ENCODE data around the gene FADS1.

Gene FADS1

GRCh38 chr11:61827571-61828378 is 11.0 kb upstream of the FADS1 start, which contains the start of gene FADS2:
TSS of gene FADS2 (plus strand) at chr11:61828300. CDS start at chr11:61828391, 91 bp downstream.
- DNase-seq (ENCODE audit: low read depth in 2 of 2), result peak; percentile 32 to 76

DNA sequence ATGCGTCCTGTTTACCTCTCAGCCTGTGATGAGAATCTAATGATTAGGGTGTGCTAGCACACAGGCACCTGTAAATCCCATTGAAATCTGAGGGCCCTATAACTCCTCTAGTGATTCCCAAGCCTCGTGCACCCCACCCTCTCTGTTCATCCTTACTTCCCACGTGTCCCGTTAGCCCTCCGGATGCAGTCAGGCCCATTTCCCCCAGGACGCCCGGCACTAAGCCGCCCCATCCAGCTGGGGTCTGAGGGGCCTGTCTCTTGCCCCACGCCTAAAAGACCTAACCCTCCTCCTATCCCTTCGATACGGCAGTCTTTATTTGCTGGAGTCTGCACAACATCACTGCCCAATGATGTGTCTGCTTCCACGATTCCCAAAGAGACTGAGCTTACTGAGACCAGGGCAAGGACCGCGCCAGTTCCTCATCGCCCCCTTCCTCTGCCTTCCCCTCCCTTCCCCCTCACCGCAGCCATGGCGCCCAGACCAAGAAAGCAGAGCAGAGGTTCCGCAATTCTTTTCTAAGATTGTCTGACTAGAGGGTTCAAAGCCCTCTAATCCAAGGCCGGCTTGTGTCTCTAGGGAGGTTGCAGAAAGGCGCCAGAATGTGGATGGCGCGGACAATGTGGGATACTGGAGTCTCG is 10.2 kb upstream of the FADS1 start:
- no peak for DNase-seq (ENCODE audit: low read depth in 2 of 2)

DNA sequence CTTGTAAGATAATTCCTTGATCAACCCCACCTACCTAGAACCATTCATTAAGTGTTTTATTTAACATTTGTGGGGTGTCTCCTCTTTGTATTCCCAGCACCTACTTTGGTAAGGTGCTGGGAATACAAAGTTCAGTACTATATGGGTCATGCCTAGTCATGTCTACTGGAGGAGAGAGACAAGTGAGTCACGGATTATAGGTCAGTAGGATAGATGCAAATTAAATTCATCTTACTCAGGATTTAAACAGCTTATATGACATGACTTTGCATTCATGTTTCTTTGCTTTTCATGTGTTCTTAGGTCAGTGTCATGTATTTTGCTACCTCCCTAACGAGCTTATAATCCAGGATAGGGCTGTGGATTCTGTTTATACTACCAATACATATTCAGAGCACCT is 3.4 kb upstream of the FADS1 start:
- DNase-seq (ENCODE audit: low read depth in 2 of 2), result no peak

- DNase-seq (ENCODE audit: low read depth in 2 of 2), result no peak
Measured at GRCh38 chr11:61817471-61818202, 834 bp upstream of the FADS1 start.

GRCh38 chr11:61815790-61816735 is 740 bp downstream of the FADS1 start:
- DNase-seq (ENCODE audit: low read depth in 2 of 2), result peak in 1 of 2 experiments; percentile 50

GRCh38 chr11:61814958-61815789 is 1.6 kb downstream of the FADS1 start:
- peak in 1 of 2 experiments; percentile 46 for DNase-seq (ENCODE audit: low read depth in 2 of 2)

GRCh38 chr11:61814247-61814957 is 2.4 kb downstream of the FADS1 start:
- DNase-seq (ENCODE audit: low read depth in 2 of 2), result no peak

- DNase-seq (ENCODE audit: low read depth in 2 of 2), result no peak
Measured at GRCh38 chr11:61812736-61813411, 3.9 kb downstream of the FADS1 start.

DNA sequence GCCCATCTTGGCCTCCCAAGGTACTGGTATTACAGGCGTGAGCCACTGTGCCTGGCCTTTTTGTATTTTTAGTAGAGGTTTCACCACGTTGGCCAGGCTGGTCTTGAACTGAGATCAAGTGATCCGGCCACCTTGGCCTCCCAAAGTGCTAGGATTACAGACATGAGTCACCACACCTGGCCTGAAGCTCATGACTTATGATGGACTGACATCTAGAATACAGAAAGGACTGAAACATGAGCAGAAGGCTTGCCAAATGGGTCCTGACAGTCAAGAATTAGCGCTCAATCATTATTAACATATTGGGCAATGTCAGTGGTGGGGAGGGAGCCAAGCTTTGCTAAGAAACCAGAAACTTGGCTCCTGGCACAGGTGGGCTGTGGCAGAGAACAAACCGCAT is 5.0 kb downstream of the FADS1 start:
- no peak for DNase-seq (ENCODE audit: low read depth in 2 of 2)

DNA sequence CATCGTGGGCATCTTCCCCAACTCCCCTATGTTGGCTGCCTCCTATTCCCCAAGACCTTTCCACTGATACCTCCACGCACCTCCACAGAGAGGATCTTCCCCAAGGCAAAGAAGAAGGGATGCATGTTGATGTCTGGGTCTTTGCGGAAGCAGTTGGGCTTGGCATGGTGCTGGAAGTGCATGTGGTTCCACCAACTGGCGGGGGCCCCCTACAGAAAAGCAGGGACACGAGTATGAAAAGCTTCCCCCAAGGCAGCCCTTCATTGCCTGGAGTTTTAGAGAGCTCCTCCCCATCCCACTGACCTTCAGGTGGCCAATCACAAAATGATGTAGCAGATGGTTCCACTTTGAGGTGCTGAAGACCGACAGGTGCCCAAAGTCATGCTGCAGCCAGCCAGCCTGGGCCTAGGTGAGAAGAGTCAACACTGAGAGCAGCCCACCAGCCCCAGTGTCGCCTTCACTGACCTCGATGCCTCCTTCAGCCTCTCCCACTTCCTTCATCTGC is 6.1 kb downstream of the FADS1 start:
- no peak for DNase-seq (ENCODE audit: low read depth in 2 of 2)

DNA sequence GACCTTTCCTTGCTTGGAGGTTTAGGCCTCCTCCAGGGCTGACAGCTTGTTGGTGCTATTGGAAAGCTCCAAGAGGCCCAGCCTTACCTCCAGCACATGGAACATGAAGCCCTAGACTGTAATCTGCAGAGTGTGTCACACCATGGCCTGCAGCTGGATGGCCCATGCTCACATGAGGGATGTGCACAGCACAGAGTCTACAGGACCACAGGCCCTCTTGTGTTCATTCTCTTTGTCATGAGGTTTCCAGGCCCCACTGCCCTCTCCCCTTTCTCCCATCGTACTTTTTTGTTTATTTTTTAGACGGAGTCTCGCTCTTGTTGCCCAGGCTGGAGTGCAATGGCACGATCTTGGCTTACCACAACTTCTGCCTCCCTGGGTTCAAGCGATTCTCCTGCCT is 10.0 kb downstream of the FADS1 start:
- no peak for DNase-seq (ENCODE audit: low read depth in 2 of 2)

- no peak for DNase-seq (ENCODE audit: low read depth in 2 of 2)
Measured at GRCh38 chr11:61805146-61805545, 11.7 kb downstream of the FADS1 start.

DNA sequence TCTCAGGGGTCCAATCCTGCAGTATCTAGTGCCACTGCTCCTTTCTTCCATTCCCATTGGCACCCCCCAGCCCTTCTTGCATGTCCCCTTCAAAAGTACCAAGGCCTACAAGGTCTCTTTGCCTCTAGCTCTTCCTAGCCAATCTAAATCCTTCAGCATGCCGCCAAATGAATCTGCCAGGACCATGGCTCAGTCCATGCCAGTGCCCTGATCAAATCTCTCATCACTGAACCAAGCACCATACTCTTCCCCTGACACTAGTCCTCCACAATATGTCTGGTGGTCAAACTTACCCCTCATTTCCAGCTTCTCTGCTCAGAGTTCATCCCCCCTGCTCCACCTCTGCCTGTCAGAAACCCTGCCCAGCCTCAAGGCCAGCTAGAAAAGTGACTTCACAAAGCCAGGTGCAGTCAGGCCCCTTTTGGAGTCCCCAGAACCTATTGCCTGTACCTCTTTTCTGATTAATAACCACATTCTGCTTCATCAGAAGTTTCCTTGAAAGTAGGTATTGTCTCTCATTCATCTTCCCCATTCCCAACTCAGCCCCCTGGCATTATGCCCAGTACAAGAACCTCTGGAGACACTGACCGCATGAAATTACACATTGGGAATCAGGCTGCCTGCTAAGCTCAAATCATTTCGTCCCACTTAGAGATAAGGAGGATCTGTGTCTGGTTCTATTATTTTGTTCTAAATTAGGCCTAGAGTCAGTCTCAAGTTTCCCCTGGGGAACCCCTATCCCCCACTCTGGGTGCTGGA is 12.7 kb downstream of the FADS1 start:
- no peak for DNase-seq (ENCODE audit: low read depth in 2 of 2)

GRCh38 chr11:61802605-61803004 is 14.2 kb downstream of the FADS1 start:
- DNase-seq (ENCODE audit: low read depth in 2 of 2), result no peak

GRCh38 chr11:61800331-61801281 is 16.2 kb downstream of the FADS1 start:
- DNase-seq (ENCODE audit: low read depth in 2 of 2), result no peak

DNA sequence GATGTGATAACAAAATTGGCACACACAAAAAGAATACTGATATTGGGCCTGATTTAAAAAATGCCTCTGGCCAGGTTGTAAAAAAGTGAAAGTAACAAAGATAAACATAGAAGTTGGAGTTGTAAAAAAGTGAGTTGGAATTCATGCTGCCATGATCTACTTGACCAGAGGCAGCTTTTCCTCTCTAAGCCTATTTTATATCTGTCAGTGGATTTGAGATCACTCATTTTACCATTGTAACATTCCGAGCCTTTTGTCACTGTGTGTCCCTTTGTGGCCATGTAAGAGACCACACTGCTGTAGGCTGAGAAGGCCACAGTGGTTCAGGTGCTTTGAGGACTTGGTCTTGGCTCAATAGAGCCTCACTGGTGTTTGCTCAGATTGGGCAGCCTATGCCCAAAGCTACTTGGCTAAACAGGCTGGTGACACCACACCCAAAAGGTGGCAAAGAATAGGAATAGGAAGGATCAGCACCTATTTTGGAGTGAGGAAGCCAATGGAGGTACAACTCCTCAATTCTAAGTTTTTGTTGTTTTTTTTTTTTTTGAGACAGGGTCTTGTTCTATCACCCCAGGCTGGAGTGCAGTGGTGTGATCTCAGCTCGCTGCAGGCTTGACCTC is 17.0 kb downstream of the FADS1 start:
- no peak for DNase-seq (ENCODE audit: low read depth in 2 of 2)

Data from stimulated activated CD4-positive, alpha-beta T cell treated with anti-CD3 and anti-CD28 coated beads, Interleukin-12 subunit alpha, Interleukin-12 subunit beta, amount 100 ng/mL, for 24 hours (primary cell).